ENCODE measurements around the gene ARHGAP35.
A peak's percentile ranks its signal among the peaks of the same experiment; 100 is the strongest.
"Not testable (repeated sequence)": the region's sequence is repeated elsewhere in the genome, so short reads cannot be mapped to it uniquely, and the experiment has no call there.

The ARHGAP35 gene

DNA sequence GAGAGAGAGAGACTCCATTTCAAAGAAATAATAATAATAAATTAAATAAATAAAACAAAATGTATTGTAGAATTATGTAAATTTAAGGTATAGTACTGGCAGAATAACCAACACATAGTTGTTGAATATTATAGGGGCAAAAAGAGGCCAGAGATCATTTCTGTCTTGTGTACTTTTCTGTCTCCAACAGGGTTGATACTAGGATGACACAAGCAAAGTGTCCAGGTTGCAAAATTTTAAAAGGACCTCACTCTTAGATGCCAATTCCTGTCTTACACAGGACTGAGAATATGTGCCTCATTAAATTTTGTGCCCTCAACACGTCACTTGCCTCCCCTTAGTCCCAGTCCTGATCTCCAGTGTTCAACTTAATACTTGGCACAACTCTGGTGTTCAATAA is 8.0 kb upstream of the ARHGAP35 start:
- peaks cover 3% of the 10 kb centered on the region for H3K27me3 Mint-ChIP-seq (ENCODE audit: low read depth)

GRCh38 chr19:46854698-46855097 is 6.1 kb upstream of the ARHGAP35 start:
- H3K27me3 Mint-ChIP-seq (ENCODE audit: low read depth); H3K9me3 Mint-ChIP-seq; DNase-seq (ENCODE audit: low spot score); H3K36me3 Mint-ChIP-seq (ENCODE audit: low read depth); H3K4me3 Mint-ChIP-seq; H3K27ac Mint-ChIP-seq: not testable (repeated sequence)
- H3K4me1 Mint-ChIP-seq (ENCODE audit: low read depth): peaks cover 22% of the 10 kb centered on the region

More for the DNA sequence above, 8.0 kb upstream of the ARHGAP35 start:
- Mint-ChIP-seq H3K4me1 (ENCODE audit: low read depth) (peaks cover 23% of the 10 kb centered on the region), H3K27ac (no peak overlapping the region), H3K9me3 (no peaks in the 10 kb centered on the region), H3K4me3 (no peak overlapping the region), H3K36me3 (ENCODE audit: low read depth) (peaks cover 5% of the 10 kb centered on the region)
- no peak for DNase-seq (ENCODE audit: low spot score)

DNA sequence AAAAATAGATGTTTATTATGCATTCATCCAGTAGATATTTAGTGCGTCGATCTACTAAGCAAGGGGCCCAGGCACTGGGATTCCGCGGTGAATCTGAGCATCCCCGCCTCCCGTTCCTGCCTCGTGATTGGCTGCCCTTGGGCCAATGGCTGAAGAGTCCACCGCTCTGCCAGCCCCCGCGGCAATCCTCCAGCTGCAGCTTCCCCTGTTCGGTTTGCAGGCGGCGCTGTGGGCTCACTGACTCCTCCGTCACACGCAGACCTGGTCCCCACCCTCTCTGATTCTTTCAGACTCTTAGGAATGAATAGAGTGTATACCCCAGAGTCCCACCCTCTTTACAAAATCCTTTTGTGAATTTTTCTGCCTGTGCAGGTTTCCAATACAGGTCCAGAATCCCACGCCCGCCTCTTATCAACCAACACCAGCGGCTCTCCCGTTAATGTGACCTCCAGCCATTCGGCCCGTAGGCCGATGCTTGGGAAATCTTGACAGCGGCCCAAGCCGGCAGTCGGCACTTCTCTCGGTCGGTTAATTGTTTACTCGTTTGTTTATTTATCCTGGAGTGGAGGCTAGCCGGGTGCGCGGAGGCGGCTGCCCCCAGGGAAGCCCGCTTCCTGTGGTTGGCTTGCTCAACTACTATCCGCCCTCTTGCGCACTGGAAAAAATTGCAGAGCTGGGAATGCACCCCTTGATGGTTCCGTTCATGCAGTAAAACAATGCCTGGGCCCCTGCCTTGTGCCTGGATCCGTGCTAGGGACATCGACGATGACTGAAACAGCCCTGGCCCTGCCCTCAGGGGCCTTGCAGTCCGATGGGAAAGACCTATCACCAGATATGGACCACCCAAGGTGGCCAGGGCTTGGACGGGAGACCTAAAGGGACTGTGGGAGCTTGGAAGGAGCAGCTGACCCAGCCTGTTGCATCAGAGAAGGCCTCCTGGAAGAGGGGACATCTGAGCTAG is 4.5 kb upstream of the ARHGAP35 start:
- H3K27ac Mint-ChIP-seq: peak overlapping the region; percentile 85
- no peaks in the 10 kb centered on the region for H3K9me3 Mint-ChIP-seq
- H3K36me3 Mint-ChIP-seq (ENCODE audit: low read depth): peaks cover 4% of the 10 kb centered on the region
- peaks cover 13% of the 10 kb centered on the region for H3K4me1 Mint-ChIP-seq (ENCODE audit: low read depth)
- peak; percentile 91 for DNase-seq (ENCODE audit: low spot score)
- peaks cover 3% of the 10 kb centered on the region for H3K27me3 Mint-ChIP-seq (ENCODE audit: low read depth)
- peak overlapping the region; percentile 83 for H3K4me3 Mint-ChIP-seq

- Mint-ChIP-seq H3K27me3 (ENCODE audit: low read depth) (no peaks in the 10 kb centered on the region), H3K9me3 (no peaks in the 10 kb centered on the region), H3K4me3 (peak overlapping the region; percentile 78), H3K27ac (peak overlapping the region; percentile 83), H3K36me3 (ENCODE audit: low read depth) (peaks cover 4% of the 10 kb centered on the region), H3K4me1 (ENCODE audit: low read depth) (peaks cover 13% of the 10 kb centered on the region)
- DNase-seq (ENCODE audit: low spot score): no peak
Measured at GRCh38 chr19:46859637-46860124, 1.1 kb upstream of the ARHGAP35 start.

- Mint-ChIP-seq H3K27me3 (ENCODE audit: low read depth) (no peaks in the 10 kb centered on the region), H3K36me3 (ENCODE audit: low read depth) (peaks cover 4% of the 10 kb centered on the region), H3K4me3 (peak overlapping the region; percentile 78), H3K9me3 (no peaks in the 10 kb centered on the region), H3K4me1 (ENCODE audit: low read depth) (peaks cover 17% of the 10 kb centered on the region), H3K27ac (peak overlapping the region; percentile 83)
- peak; percentile 98 for DNase-seq (ENCODE audit: low spot score)
Measured at GRCh38 chr19:46860125-46860845, 512 bp upstream of the ARHGAP35 start.

GRCh38 chr19:46861691-46862502 is 1.1 kb downstream of the ARHGAP35 start:
- DNase-seq (ENCODE audit: low spot score): no peak
- Mint-ChIP-seq H3K4me1 (ENCODE audit: low read depth) (peaks cover 19% of the 10 kb centered on the region), H3K36me3 (ENCODE audit: low read depth) (peaks cover 9% of the 10 kb centered on the region), H3K9me3 (no peaks in the 10 kb centered on the region), H3K4me3 (no peak overlapping the region), H3K27ac (no peak overlapping the region), H3K27me3 (ENCODE audit: low read depth) (no peaks in the 10 kb centered on the region)

- DNase-seq (ENCODE audit: low spot score): no peak
- Mint-ChIP-seq H3K9me3 (no peaks in the 10 kb centered on the region), H3K27ac (no peak overlapping the region), H3K27me3 (ENCODE audit: low read depth) (no peaks in the 10 kb centered on the region), H3K4me3 (no peak overlapping the region), H3K4me1 (ENCODE audit: low read depth) (peaks cover 23% of the 10 kb centered on the region), H3K36me3 (ENCODE audit: low read depth) (peaks cover 9% of the 10 kb centered on the region)
Measured at GRCh38 chr19:46862503-46862834, 1.7 kb downstream of the ARHGAP35 start.

DNA sequence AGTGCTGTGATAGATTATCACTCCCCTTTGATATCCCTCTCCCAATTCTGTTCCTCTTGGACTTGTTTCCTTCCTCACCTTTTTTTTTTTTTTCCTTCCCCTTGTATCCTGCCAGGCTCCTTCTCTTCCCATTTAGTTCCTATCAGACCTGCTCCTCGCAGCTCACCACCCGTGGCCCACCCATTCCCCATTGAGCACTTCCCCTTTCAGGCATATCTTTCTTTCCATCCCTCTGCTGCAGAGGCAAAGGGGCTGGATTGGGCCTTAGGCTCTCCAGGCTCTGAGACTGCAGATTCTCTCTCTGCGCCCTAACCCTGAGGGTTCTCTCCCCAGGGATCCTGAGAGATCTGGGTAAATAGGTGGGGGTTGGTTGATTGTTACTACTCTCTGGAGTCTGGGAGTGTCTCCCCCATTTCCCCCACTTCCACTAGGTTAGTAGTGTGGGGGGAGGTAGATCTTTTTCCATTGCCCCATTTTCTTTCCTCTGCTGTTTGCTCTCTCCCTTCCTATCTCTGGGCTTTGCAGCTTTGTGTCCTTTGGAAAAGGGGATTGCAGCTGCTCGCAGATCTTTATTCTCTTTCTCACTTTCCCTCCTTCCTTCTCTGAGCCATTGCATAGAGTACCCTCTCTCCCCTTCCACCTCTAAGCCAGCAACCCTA is 2.3 kb downstream of the ARHGAP35 start:
- Mint-ChIP-seq H3K36me3 (ENCODE audit: low read depth) (peaks cover 9% of the 10 kb centered on the region), H3K27me3 (ENCODE audit: low read depth) (no peaks in the 10 kb centered on the region), H3K9me3 (no peaks in the 10 kb centered on the region), H3K4me1 (ENCODE audit: low read depth) (peaks cover 25% of the 10 kb centered on the region), H3K27ac (no peak overlapping the region), H3K4me3 (no peak overlapping the region)
- no peak for DNase-seq (ENCODE audit: low spot score)

DNA sequence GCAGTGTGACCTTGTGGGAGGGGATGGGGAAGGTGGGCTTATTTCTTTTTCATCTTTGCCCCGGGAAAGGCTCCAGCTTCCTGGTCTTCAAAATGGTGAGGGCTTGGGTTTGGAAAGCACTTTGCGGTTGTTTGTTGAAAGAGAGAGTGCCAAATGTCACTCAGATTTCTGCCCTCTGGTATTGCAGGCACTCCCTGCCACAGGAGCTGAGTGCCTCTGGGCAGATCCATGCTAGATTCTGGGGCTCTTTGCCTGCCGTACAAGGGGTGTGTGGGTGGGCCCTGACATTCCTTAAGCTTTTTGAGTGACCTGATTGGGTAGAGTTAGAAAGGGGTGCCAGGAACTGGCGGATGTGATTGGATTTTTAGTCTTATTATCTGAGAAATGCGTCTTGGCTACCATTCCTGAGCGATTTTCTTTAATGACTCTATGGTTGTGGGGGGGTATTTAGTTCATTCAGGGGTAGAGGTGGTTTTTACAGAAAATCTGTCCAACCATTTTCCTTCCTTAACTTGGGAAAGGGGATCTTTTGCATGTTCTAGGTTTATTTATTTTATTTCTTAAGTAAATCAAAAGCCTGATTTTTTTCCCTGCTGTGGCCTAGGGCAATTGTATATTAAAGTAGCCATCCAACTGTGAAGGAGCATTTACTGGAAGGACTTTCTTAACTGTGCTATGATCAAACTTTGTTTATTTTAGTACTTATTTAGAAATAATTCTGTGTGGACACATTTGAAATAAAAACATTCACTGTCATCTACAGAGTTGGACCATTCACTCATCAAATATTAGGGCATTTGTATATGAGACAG is 3.2 kb downstream of the ARHGAP35 start:
- no peak for DNase-seq (ENCODE audit: low spot score)
- H3K27ac Mint-ChIP-seq: no peak overlapping the region
- H3K36me3 Mint-ChIP-seq (ENCODE audit: low read depth): peaks cover 9% of the 10 kb centered on the region
- no peaks in the 10 kb centered on the region for H3K27me3 Mint-ChIP-seq (ENCODE audit: low read depth)
- H3K4me1 Mint-ChIP-seq (ENCODE audit: low read depth): peaks cover 28% of the 10 kb centered on the region
- no peaks in the 10 kb centered on the region for H3K9me3 Mint-ChIP-seq
- H3K4me3 Mint-ChIP-seq: no peak overlapping the region

DNA sequence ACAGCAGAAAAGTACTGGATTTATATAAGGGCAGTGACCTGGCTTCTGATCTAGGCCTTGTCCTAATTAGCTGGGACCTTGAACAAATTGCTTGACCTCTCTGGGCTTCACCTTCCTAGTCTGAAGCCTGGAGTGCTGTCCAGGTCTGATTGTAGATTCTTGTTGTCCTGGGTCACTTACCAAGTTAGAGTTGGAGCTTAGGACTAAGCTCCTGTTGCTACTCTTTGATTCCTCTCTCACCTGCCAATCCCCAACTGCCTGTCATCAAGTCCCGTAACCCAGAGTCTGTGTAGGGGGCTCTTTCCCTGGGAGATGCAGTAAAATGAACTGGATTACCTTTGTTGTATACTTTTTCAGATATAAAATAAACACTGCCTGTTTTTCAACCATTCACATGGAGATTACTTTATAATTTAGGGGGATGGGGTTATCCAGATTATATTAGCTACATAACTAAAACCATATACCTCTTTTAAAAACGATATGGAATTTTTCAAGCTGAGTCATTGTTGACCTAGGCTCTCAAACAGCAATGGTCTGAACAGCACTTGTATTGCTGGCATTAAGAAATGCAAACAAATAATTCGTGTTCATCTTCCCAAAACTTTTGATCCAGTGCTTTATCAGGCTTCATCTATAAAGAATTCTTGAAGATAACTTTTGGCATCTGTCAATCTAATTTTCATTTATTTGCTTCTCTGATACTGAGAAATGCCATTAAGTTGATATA is 5.8 kb downstream of the ARHGAP35 start:
- no peaks in the 10 kb centered on the region for H3K9me3 Mint-ChIP-seq
- H3K27ac Mint-ChIP-seq: no peak overlapping the region
- no peak overlapping the region for H3K4me3 Mint-ChIP-seq
- H3K27me3 Mint-ChIP-seq (ENCODE audit: low read depth): no peaks in the 10 kb centered on the region
- peaks cover 24% of the 10 kb centered on the region for H3K4me1 Mint-ChIP-seq (ENCODE audit: low read depth)
- peaks cover 5% of the 10 kb centered on the region for H3K36me3 Mint-ChIP-seq (ENCODE audit: low read depth)
- no peak for DNase-seq (ENCODE audit: low spot score)

- Mint-ChIP-seq H3K36me3 (ENCODE audit: low read depth) (peaks cover 5% of the 10 kb centered on the region), H3K27me3 (ENCODE audit: low read depth) (no peaks in the 10 kb centered on the region), H3K9me3 (no peaks in the 10 kb centered on the region), H3K4me1 (ENCODE audit: low read depth) (peaks cover 24% of the 10 kb centered on the region), H3K27ac (no peak overlapping the region), H3K4me3 (no peak overlapping the region)
- DNase-seq (ENCODE audit: low spot score): no peak
Measured at GRCh38 chr19:46867170-46867569, 6.4 kb downstream of the ARHGAP35 start.

- no peak overlapping the region for H3K27ac Mint-ChIP-seq
- no peak for DNase-seq (ENCODE audit: low spot score)
- H3K27me3 Mint-ChIP-seq (ENCODE audit: low read depth): no peaks in the 10 kb centered on the region
- no peak overlapping the region for H3K4me3 Mint-ChIP-seq
- H3K36me3 Mint-ChIP-seq (ENCODE audit: low read depth): peaks cover 8% of the 10 kb centered on the region
- peaks cover 24% of the 10 kb centered on the region for H3K4me1 Mint-ChIP-seq (ENCODE audit: low read depth)
- no peaks in the 10 kb centered on the region for H3K9me3 Mint-ChIP-seq
Measured at GRCh38 chr19:46868025-46868802, 7.4 kb downstream of the ARHGAP35 start.
